Ascending aorta (tissue), 2 donors: ENCODE data around the gene C14orf132. TPM values are rescaled to one million over a fixed set of nuclear protein-coding genes. Genes with fewer than 3 reads are reported as not detected.

Experiments
- DNase-seq, 2 donors: peaks; one replicate each; pipeline ENCODE4 v3.0.0-alpha.2; 2019; ENCODE audit warnings: low spot score in 2 of 2
- H3K27ac ChIP-seq, 2 donors: fragments of 200-600 bp; sonication (generic); one replicate each; pipeline ENCODE4 v1.5.1; 2016 to 2017; ENCODE audit warnings: mild to moderate bottlenecking in 1 of 2
- H3K27me3 ChIP-seq: fragments of 200-600 bp; sonication (generic); one replicate; pipeline ENCODE4 v1.5.1; 2017
- H3K36me3 ChIP-seq, 2 donors: fragments of 200-600 bp; sonication (generic); one replicate each; pipeline ENCODE4 v1.5.1; 2016
- H3K4me1 ChIP-seq, 2 donors: fragments of 200-600 bp; sonication (generic); one replicate each; pipeline ENCODE4 v1.5.1; 2016 to 2017; ENCODE audit warnings: mild to moderate bottlenecking in 1 of 2
- H3K4me3 ChIP-seq, 2 donors: fragments of 200-600 bp; sonication (generic); one replicate each; pipeline ENCODE4 v1.5.1; 2016 to 2017; ENCODE audit warnings: mild to moderate bottlenecking in 1 of 2
- H3K9me3 ChIP-seq, 2 donors: fragments of 200-600 bp; sonication (generic); one replicate each; pipeline ENCODE4 v1.5.1; 2016
- intact Hi-C: fragments of 100-400 bp; cut with DNase I; formaldehyde crosslinking; loops from one replicate; pipeline ENCODE4 v1.15.1; 2023
- total RNA-seq: library from RNA; depleted of rRNA; stranded (reverse); fragments of >200 nt; gene quantifications from one replicate; pipeline ENCODE4 v1.1.0, GENCODE V29; 2016
- TF ChIP-seq, protein P1 (sequence below), 3 experiments: fragments of 200-600 bp in 2 of 3; fragments of 450-650 bp in 1 of 3; sonication (generic) in 2 of 3; IDR thresholded peaks; one replicate each; pipeline ENCODE4 v1.5.1; 2016 to 2019; ENCODE audit warnings: antibody characterized with exemption in 3 of 3, mild to moderate bottlenecking in 1 of 3, moderate library complexity in 1 of 3

C14orf132 gene
- total RNA-seq, 1 donor from 2014 or later: 23.9 TPM

DNA sequence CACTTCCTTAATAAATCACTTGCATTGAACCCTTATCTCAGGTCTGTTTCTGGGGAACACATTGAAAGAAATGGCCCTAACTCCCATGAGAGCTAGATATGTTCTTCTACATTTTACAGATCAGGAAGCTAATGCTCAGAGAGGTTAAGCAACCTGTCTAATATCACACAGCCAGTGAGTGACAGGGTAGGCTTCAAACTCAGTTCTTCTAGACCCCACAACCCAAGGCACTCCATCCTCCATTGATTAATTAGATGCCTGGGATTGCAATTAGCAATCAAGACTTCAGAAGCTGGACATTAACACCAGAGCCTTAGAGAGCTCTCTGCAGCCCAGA, 59.8 kb downstream of the C14orf132 start:
- H3K27ac ChIP-seq: no peak overlapping the region
- H3K36me3 ChIP-seq: no peaks in the 10 kb centered on the region
- H3K27me3 ChIP-seq: no peaks in the 10 kb centered on the region
- DNase-seq: no peak
- no peaks in the 10 kb centered on the region for H3K4me1 ChIP-seq
- no peak overlapping the region for H3K4me3 ChIP-seq
- intact Hi-C loops: loop anchor here (1.0 to 10.0 kb wide), 3 partner anchors 62 to 534 kb away; partner anchors contain the start of gene C14orf132
- TF ChIP-seq, protein P1, sequence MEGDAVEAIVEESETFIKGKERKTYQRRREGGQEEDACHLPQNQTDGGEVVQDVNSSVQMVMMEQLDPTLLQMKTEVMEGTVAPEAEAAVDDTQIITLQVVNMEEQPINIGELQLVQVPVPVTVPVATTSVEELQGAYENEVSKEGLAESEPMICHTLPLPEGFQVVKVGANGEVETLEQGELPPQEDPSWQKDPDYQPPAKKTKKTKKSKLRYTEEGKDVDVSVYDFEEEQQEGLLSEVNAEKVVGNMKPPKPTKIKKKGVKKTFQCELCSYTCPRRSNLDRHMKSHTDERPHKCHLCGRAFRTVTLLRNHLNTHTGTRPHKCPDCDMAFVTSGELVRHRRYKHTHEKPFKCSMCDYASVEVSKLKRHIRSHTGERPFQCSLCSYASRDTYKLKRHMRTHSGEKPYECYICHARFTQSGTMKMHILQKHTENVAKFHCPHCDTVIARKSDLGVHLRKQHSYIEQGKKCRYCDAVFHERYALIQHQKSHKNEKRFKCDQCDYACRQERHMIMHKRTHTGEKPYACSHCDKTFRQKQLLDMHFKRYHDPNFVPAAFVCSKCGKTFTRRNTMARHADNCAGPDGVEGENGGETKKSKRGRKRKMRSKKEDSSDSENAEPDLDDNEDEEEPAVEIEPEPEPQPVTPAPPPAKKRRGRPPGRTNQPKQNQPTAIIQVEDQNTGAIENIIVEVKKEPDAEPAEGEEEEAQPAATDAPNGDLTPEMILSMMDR (IDR thresholded peaks at IDR 0.05): no peak
- H3K9me3 ChIP-seq: no peaks in the 10 kb centered on the region

- TF ChIP-seq, protein P1 (IDR thresholded peaks at IDR 0.05): peak; percentile 57 to 68 (median 60)
- intact Hi-C loops: loop anchor here (5.0 to 10.0 kb wide), 2 partner anchors 83 to 324 kb away; no protein-coding TSS in a partner anchor
- H3K27ac ChIP-seq: no peak overlapping the region
- H3K4me3 ChIP-seq: no peak overlapping the region
- no peaks in the 10 kb centered on the region for H3K9me3 ChIP-seq
- DNase-seq: peak in 1 of 2 donors; percentile 76
- no peaks in the 10 kb centered on the region for H3K27me3 ChIP-seq
- no peaks in the 10 kb centered on the region for H3K4me1 ChIP-seq
- no peaks in the 10 kb centered on the region for H3K36me3 ChIP-seq
Observed at GRCh38 chr14:96100161-96101064, 61.3 kb downstream of the C14orf132 start.

- no peak overlapping the region for H3K4me3 ChIP-seq
- DNase-seq: no peak
- TF ChIP-seq, protein P1 (IDR thresholded peaks at IDR 0.05): no peak
- intact Hi-C loops: loop anchor here (5.0 to 10.0 kb wide), 2 partner anchors 85 to 323 kb away; no protein-coding TSS in a partner anchor
- no peak overlapping the region for H3K27ac ChIP-seq
- H3K4me1 ChIP-seq: no peaks in the 10 kb centered on the region
- H3K36me3 ChIP-seq: no peaks in the 10 kb centered on the region
- H3K27me3 ChIP-seq: no peaks in the 10 kb centered on the region
- H3K9me3 ChIP-seq: no peaks in the 10 kb centered on the region
Observed at GRCh38 chr14:96102081-96102856, 63.1 kb downstream of the C14orf132 start.

- no peaks in the 10 kb centered on the region for H3K9me3 ChIP-seq
- H3K27ac ChIP-seq: no peak overlapping the region
- intact Hi-C loops: loop anchor here (5.0 to 10.0 kb wide), 2 partner anchors 86 to 322 kb away; no protein-coding TSS in a partner anchor
- H3K27me3 ChIP-seq: no peaks in the 10 kb centered on the region
- TF ChIP-seq, protein P1 (IDR thresholded peaks at IDR 0.05): no peak
- DNase-seq: no peak
- H3K4me3 ChIP-seq: no peak overlapping the region
- H3K4me1 ChIP-seq: no peaks in the 10 kb centered on the region
- H3K36me3 ChIP-seq: no peaks in the 10 kb centered on the region
Observed at GRCh38 chr14:96103075-96103474, 63.9 kb downstream of the C14orf132 start.

GRCh38 chr14:96103560-96104460, 64.6 kb downstream of the C14orf132 start:
- Histone ChIP-seq H3K4me3 (no peak overlapping the region), H3K27me3 (no peaks in the 10 kb centered on the region), H3K4me1 (no peaks in the 10 kb centered on the region), H3K9me3 (no peaks in the 10 kb centered on the region), H3K36me3 (no peaks in the 10 kb centered on the region), H3K27ac (peak overlapping the region in 1 of 2 donors; percentile 22)
- intact Hi-C loops: loop anchor here (5.0 to 10.0 kb wide), 2 partner anchors 87 to 321 kb away; no protein-coding TSS in a partner anchor
- DNase-seq: no peak
- TF ChIP-seq, protein P1 (IDR thresholded peaks at IDR 0.05): no peak
